SK-N-SH (cell line): Measurements from ENCODE around the gene C6orf141. TPM values are rescaled to one million over a fixed set of nuclear protein-coding genes. Genes with fewer than 3 reads are reported as not detected.

ENCODE experiments used
- CTCF ChIA-PET: fragments of 300-600, 350-600 bp; formaldehyde crosslinking; extraction: SDS; loops from one replicate; lab custom pipeline; 2021; lab: Yijun Ruan, JAX
- POLR2A ChIA-PET: fragments of 350-600 bp; sonication (Branson Sonifier 250); formaldehyde crosslinking; extraction: SDS; loops from one replicate; lab custom pipeline; 2020; ENCODE audit warnings: antibody characterized with exemption, inconsistent platforms; lab: Yijun Ruan, JAX
- DNase-seq: peaks from one replicate; pipeline ENCODE4 v3.0.0; 2012
- H2AFZ ChIP-seq: fragments of 200-600 bp; sonication (generic); 2 replicates; pipeline ENCODE4 v1.8.1; 2016; ENCODE audit warnings: antibody characterized with exemption, mild to moderate bottlenecking, low read depth
- H3F3A ChIP-seq: fragments of 200-600 bp; sonication (generic); replicated peaks from 2 replicates; pipeline ENCODE3; 2016; ENCODE audit warnings: antibody characterized with exemption, mild to moderate bottlenecking; ENCODE audit not compliant: insufficient read depth
- H3K27ac ChIP-seq, 2 experiments: fragments of 200-500 bp in 1 of 2; fragments of 200-600 bp in 1 of 2; sonication (Bioruptor generic) in 1 of 2; sonication (generic), shearing (Covaris generic) in 1 of 2; 2 replicates each; pipeline versions ENCODE4 v1.5.1 to v1.6.1; 2014 to 2016; ENCODE audit warnings: low read depth in 2 of 2, inconsistent platforms in 1 of 2, low read length in 1 of 2, mild to moderate bottlenecking in 1 of 2, mixed read lengths in 1 of 2
- H3K27me3 ChIP-seq: fragments of 200-600 bp; sonication (generic), shearing (Covaris generic); 2 replicates; pipeline ENCODE4 v1.6.1; 2016; ENCODE audit warnings: mixed run types; ENCODE audit not compliant: insufficient read depth
- H3K36me3 ChIP-seq, 2 experiments: fragments of 200-500 bp in 1 of 2; fragments of 200-600 bp in 1 of 2; sonication (Bioruptor generic) in 1 of 2; sonication (generic) in 1 of 2; replicated peaks in 1 of 2; 2 replicates each; pipeline versions ENCODE3 to v1.5.1; 2014 to 2016; ENCODE audit warnings: low read length in 1 of 2, mild to moderate bottlenecking in 1 of 2; ENCODE audit not compliant: insufficient read depth in 2 of 2, control insufficient read depth in 1 of 2
- H3K4me1 ChIP-seq, 2 experiments: fragments of 200-500 bp in 1 of 2; fragments of 200-600 bp in 1 of 2; sonication (Bioruptor generic) in 1 of 2; sonication (generic), shearing (Covaris generic) in 1 of 2; 2 replicates each; pipeline versions ENCODE4 v1.5.1 to v1.6.1; 2014 to 2016; ENCODE audit warnings: low read depth in 1 of 2, low read length in 1 of 2, mixed run types in 1 of 2; ENCODE audit not compliant: insufficient read depth in 2 of 2, control insufficient read depth in 1 of 2
- H3K4me2 ChIP-seq: fragments of 200-600 bp; sonication (generic), shearing (Covaris generic); 2 replicates; pipeline ENCODE4 v1.6.1; 2017; ENCODE audit warnings: mixed run types
- H3K4me3 ChIP-seq, 2 experiments: fragments of 200-500 bp in 1 of 2; fragments of 200-600 bp in 1 of 2; sonication (Bioruptor generic) in 1 of 2; sonication (generic), shearing (Covaris generic) in 1 of 2; 2 replicates each; pipeline versions ENCODE4 v1.5.1 to v1.8.1; 2014 to 2016; ENCODE audit warnings: low read depth in 2 of 2, inconsistent platforms in 1 of 2, low read length in 1 of 2, mild to moderate bottlenecking in 1 of 2, mixed read lengths in 1 of 2, moderate library complexity in 1 of 2
- H3K79me2 ChIP-seq: fragments of 200-600 bp; sonication (generic); 2 replicates; pipeline ENCODE4 v1.8.1; 2017; ENCODE audit warnings: mild to moderate bottlenecking; ENCODE audit not compliant: insufficient read depth
- H3K9ac ChIP-seq: fragments of 200-600 bp; sonication (generic); 2 replicates; pipeline ENCODE4 v1.6.1; 2017; ENCODE audit warnings: mixed run types
- H3K9me2 ChIP-seq: fragments of 200-600 bp; sonication (generic); 2 replicates; pipeline ENCODE4 v1.6.1; 2017; ENCODE audit warnings: mixed run types
- H3K9me3 ChIP-seq: fragments of 200-600 bp; sonication (generic); 2 replicates; pipeline ENCODE4 v1.6.1; 2017; ENCODE audit warnings: mixed run types, mild to moderate bottlenecking, moderate library complexity
- H4K20me1 ChIP-seq: fragments of 200-600 bp; sonication (generic); 2 replicates; pipeline ENCODE4 v1.6.1; 2017; ENCODE audit warnings: mild to moderate bottlenecking, mixed run types; ENCODE audit not compliant: insufficient read depth
- CHD2 ChIP-seq: fragments of 150-350 bp; IDR thresholded peaks from 2 replicates; pipeline ENCODE4 v1.6.1; 2018; ENCODE audit warnings: low read length; ENCODE audit not compliant: partially characterized antibody
- FOXJ3 ChIP-seq: sonication (generic); formaldehyde crosslinking; IDR thresholded peaks from 2 replicates; pipeline ENCODE4 v1.5.1; 2020; ENCODE audit warnings: mild to moderate bottlenecking, missing genetic modification reagents
- FOXM1 ChIP-seq: IDR thresholded peaks from 2 replicates; pipeline ENCODE4 v1.4.0; 2012; ENCODE audit warnings: low read depth, mild to moderate bottlenecking
- NRF1 ChIP-seq: IDR thresholded peaks from 2 replicates; pipeline ENCODE4 v1.6.1; 2012; ENCODE audit warnings: low read depth, mild to moderate bottlenecking, low read length
- POLR2AphosphoS5 ChIP-seq: IDR thresholded peaks from 2 replicates; pipeline ENCODE4 v1.6.1; 2012; ENCODE audit warnings: low read depth, low read length
- RAD21 ChIP-seq: IDR thresholded peaks from 2 replicates; pipeline ENCODE4 v1.6.1; 2012; ENCODE audit warnings: mild to moderate bottlenecking, low read length
- RCOR1 ChIP-seq: fragments of 150-350 bp; IDR thresholded peaks from 2 replicates; pipeline ENCODE4 v1.6.1; 2017; ENCODE audit warnings: antibody characterized with exemption, low read length
- RFX5 ChIP-seq: IDR thresholded peaks from 2 replicates; pipeline ENCODE4 v1.6.1; 2012; ENCODE audit warnings: mild to moderate bottlenecking, improper control_type of control experiment, low read length
- RXRA ChIP-seq: IDR thresholded peaks from 2 replicates; pipeline ENCODE4 v1.4.0; 2012; ENCODE audit warnings: low read depth, mild to moderate bottlenecking, borderline replicate concordance
- SIN3A ChIP-seq: IDR thresholded peaks from 2 replicates; pipeline ENCODE4 v1.6.1; 2012; ENCODE audit warnings: low read depth, mild to moderate bottlenecking, low read length, moderate library complexity, borderline replicate concordance
- SMC3 ChIP-seq: IDR thresholded peaks from 2 replicates; pipeline ENCODE4 v1.6.1; 2012; ENCODE audit warnings: low read depth, low read length, improper control_type of control experiment
- TAF1 ChIP-seq: IDR thresholded peaks from 2 replicates; pipeline ENCODE4 v1.6.1; 2012; ENCODE audit warnings: low read depth, mild to moderate bottlenecking, low read length, moderate library complexity, borderline replicate concordance
- TCF12 ChIP-seq: IDR thresholded peaks from 2 replicates; pipeline ENCODE4 v1.4.0; 2012
- YY1 ChIP-seq: IDR thresholded peaks from 2 replicates; pipeline ENCODE4 v1.4.0; 2012; ENCODE audit warnings: low read depth, mild to moderate bottlenecking
- ZBTB33 ChIP-seq: IDR thresholded peaks from 2 replicates; pipeline ENCODE4 v1.4.0; 2012; ENCODE audit warnings: low read depth, borderline replicate concordance
- WGBS: methylation state at CpG from one replicate; pipeline ENCODE4 v1.1.6; 2017; ENCODE audit warnings: low lambda C conversion rate; 5-methylcytosine and 5-hydroxymethylcytosine counted together
- polyA plus RNA-seq, 3 experiments: library from polyadenylated mRNA; depleted of rRNA; stranded (reverse); fragments of >200 nt; gene quantifications; 2 replicates each; pipeline ENCODE4 v1.2.3, GENCODE V29; 2012
- TF ChIP-seq, protein P1 (sequence below): IDR thresholded peaks from 2 replicates; pipeline ENCODE4; 2012
- TF ChIP-seq, protein P2 (sequence below): IDR thresholded peaks from 2 replicates; pipeline ENCODE4 v1.6.1; 2012; ENCODE audit warnings: mild to moderate bottlenecking, low read depth, low read length, moderate library complexity

The C6orf141 gene
- polyA plus RNA-seq, 1 of the 3 experiments (the other 2 are of a cell fraction) = not detected

GRCh38 chr6:49522710-49523593 is 27.5 kb upstream of the C6orf141 start:
- no peak overlapping the region for H3K4me3 ChIP-seq
- H3K4me2 ChIP-seq = no peak overlapping the region
- no peaks in the 10 kb centered on the region for H4K20me1 ChIP-seq
- no peaks in the 10 kb centered on the region for H3K9me2 ChIP-seq
- H3F3A ChIP-seq = no peaks in the 10 kb centered on the region
- H3K79me2 ChIP-seq = no peaks in the 10 kb centered on the region
- H3K27ac ChIP-seq = no peak overlapping the region
- no peak overlapping the region for H2AFZ ChIP-seq
- WGBS = 7% methylated on average over 7 of the region's 7 CpGs
- H3K27me3 ChIP-seq = peaks cover 3% of the 10 kb centered on the region; the same call in 1 of the 2 replicates
- ChIA-PET POLR2A (no interaction called here), CTCF (interaction anchor here (1.2 kb wide), 1 partner anchor 9 kb away, joined by 6 read pairs; no protein-coding TSS in a partner anchor)
- no peaks in the 10 kb centered on the region for H3K36me3 ChIP-seq
- H3K9ac ChIP-seq = no peak overlapping the region
- no peaks in the 10 kb centered on the region for H3K9me3 ChIP-seq
- H3K4me1 ChIP-seq = no peaks in the 10 kb centered on the region
- TF ChIP-seq SMC3 (no peak), YY1 (no peak), RAD21 (no peak), ZBTB33 (no peak), CHD2 (no peak), TAF1 (no peak), NRF1 (no peak), RXRA (no peak), TCF12 (no peak), POLR2AphosphoS5 (no peak), RFX5 (no peak), SIN3A (no peak), FOXJ3 (no peak), FOXM1 (no peak), RCOR1 (no peak)
- TF ChIP-seq, protein P1, sequence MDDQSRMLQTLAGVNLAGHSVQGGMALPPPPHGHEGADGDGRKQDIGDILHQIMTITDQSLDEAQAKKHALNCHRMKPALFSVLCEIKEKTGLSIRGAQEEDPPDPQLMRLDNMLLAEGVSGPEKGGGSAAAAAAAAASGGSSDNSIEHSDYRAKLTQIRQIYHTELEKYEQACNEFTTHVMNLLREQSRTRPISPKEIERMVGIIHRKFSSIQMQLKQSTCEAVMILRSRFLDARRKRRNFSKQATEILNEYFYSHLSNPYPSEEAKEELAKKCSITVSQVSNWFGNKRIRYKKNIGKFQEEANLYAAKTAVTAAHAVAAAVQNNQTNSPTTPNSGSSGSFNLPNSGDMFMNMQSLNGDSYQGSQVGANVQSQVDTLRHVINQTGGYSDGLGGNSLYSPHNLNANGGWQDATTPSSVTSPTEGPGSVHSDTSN = no peak
- TF ChIP-seq, protein P2, sequence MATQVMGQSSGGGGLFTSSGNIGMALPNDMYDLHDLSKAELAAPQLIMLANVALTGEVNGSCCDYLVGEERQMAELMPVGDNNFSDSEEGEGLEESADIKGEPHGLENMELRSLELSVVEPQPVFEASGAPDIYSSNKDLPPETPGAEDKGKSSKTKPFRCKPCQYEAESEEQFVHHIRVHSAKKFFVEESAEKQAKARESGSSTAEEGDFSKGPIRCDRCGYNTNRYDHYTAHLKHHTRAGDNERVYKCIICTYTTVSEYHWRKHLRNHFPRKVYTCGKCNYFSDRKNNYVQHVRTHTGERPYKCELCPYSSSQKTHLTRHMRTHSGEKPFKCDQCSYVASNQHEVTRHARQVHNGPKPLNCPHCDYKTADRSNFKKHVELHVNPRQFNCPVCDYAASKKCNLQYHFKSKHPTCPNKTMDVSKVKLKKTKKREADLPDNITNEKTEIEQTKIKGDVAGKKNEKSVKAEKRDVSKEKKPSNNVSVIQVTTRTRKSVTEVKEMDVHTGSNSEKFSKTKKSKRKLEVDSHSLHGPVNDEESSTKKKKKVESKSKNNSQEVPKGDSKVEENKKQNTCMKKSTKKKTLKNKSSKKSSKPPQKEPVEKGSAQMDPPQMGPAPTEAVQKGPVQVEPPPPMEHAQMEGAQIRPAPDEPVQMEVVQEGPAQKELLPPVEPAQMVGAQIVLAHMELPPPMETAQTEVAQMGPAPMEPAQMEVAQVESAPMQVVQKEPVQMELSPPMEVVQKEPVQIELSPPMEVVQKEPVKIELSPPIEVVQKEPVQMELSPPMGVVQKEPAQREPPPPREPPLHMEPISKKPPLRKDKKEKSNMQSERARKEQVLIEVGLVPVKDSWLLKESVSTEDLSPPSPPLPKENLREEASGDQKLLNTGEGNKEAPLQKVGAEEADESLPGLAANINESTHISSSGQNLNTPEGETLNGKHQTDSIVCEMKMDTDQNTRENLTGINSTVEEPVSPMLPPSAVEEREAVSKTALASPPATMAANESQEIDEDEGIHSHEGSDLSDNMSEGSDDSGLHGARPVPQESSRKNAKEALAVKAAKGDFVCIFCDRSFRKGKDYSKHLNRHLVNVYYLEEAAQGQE = no peak
- TF ChIP-seq, all 33 proteins: peak for 0
- DNase-seq = no peak
